H9 (cell line): ENCODE results near the gene MAPK8. TPM values are rescaled to one million over a fixed set of nuclear protein-coding genes. Genes with fewer than 3 reads are reported as not detected.

Experiments
- DNase-seq: peaks from one replicate; pipeline ENCODE4 v3.0.0-alpha.2; 2017
- H2AFZ ChIP-seq: one replicate; pipeline ENCODE4 v1.6.1; 2013; ENCODE audit warnings: mild to moderate bottlenecking, low read length, control low read depth, moderate library complexity
- H2AK5ac ChIP-seq: 2 replicates; pipeline ENCODE4 v1.6.1; 2013; ENCODE audit warnings: low read length, control low read depth, mixed read lengths; ENCODE audit not compliant: insufficient read length
- H2BK120ac ChIP-seq: one replicate; pipeline ENCODE4 v1.6.1; 2013; ENCODE audit warnings: low read depth, mild to moderate bottlenecking, low read length, control low read depth, inconsistent platforms; ENCODE audit not compliant: poor library complexity, severe bottlenecking
- H2BK12ac ChIP-seq: 2 replicates; pipeline ENCODE4 v1.6.1; 2013; ENCODE audit warnings: low read length, control low read depth, mixed read lengths, low read depth; ENCODE audit not compliant: insufficient read length
- H2BK15ac ChIP-seq: 2 replicates; pipeline ENCODE4 v1.6.1; 2013; ENCODE audit warnings: low read depth, low read length, control low read depth
- H2BK20ac ChIP-seq: one replicate; pipeline ENCODE4 v1.6.1; 2013; ENCODE audit warnings: low read depth, mild to moderate bottlenecking, low read length, control low read depth, inconsistent platforms; ENCODE audit not compliant: poor library complexity, severe bottlenecking
- H2BK5ac ChIP-seq: 2 replicates; pipeline ENCODE4 v1.6.1; 2013; ENCODE audit warnings: low read length, control low read depth, mixed read lengths; ENCODE audit not compliant: insufficient read length
- H3K14ac ChIP-seq: 2 replicates; pipeline ENCODE4 v1.6.1; 2013; ENCODE audit warnings: low read length, control low read depth; ENCODE audit not compliant: insufficient read depth
- H3K18ac ChIP-seq: 2 replicates; pipeline ENCODE4 v1.6.1; 2013; ENCODE audit warnings: low read depth, mild to moderate bottlenecking, mixed read lengths, low read length, control low read depth; ENCODE audit not compliant: insufficient read length
- H3K23ac ChIP-seq: 2 replicates; pipeline ENCODE4 v1.6.1; 2013; ENCODE audit warnings: low read length, control low read depth, mixed read lengths, low read depth; ENCODE audit not compliant: insufficient read length
- H3K23me2 ChIP-seq: 2 replicates; pipeline ENCODE4 v1.6.1; 2013; ENCODE audit warnings: low read depth, mild to moderate bottlenecking, mixed read lengths, low read length, control low read depth; ENCODE audit not compliant: insufficient read length, poor library complexity, severe bottlenecking
- H3K27ac ChIP-seq: 2 replicates; pipeline ENCODE4 v1.5.1; 2013; ENCODE audit warnings: low read length, control low read depth, mixed read lengths, low read depth; ENCODE audit not compliant: insufficient read length
- H3K27me3 ChIP-seq: 2 replicates; pipeline ENCODE4 v1.6.1; 2013; ENCODE audit warnings: low read length, control low read depth, inconsistent platforms; ENCODE audit not compliant: insufficient read depth
- H3K4ac ChIP-seq: 2 replicates; pipeline ENCODE4 v1.6.1; 2013; ENCODE audit warnings: low read depth, mild to moderate bottlenecking, control low read depth, inconsistent platforms, low read length, moderate library complexity
- H3K4me1 ChIP-seq: 2 replicates; pipeline ENCODE4 v1.6.1; 2013; ENCODE audit warnings: low read length, control low read depth, inconsistent platforms; ENCODE audit not compliant: insufficient read depth
- H3K4me2 ChIP-seq: 2 replicates; pipeline ENCODE4 v1.6.1; 2013; ENCODE audit warnings: low read length, control low read depth, mixed read lengths; ENCODE audit not compliant: insufficient read length, insufficient read depth
- H3K56ac ChIP-seq: 2 replicates; pipeline ENCODE4 v1.6.1; 2013; ENCODE audit warnings: low read depth, mild to moderate bottlenecking, mixed read lengths, low read length, control low read depth; ENCODE audit not compliant: insufficient read length
- H3K79me1 ChIP-seq: 2 replicates; pipeline ENCODE4 v1.6.1; 2013; ENCODE audit warnings: low read depth, mild to moderate bottlenecking, moderate library complexity, low read length, control low read depth, inconsistent platforms; ENCODE audit not compliant: insufficient read depth, poor library complexity, severe bottlenecking
- H3K79me2 ChIP-seq: 2 replicates; pipeline ENCODE4 v1.6.1; 2013; ENCODE audit warnings: low read length, control low read depth, inconsistent platforms; ENCODE audit not compliant: insufficient read depth
- H3K9ac ChIP-seq: 2 replicates; pipeline ENCODE4 v1.6.1; 2013; ENCODE audit warnings: low read length, control low read depth, mixed read lengths; ENCODE audit not compliant: insufficient read length; ENCODE audit errors: extremely low read depth
- H3K9me3 ChIP-seq: one replicate; pipeline ENCODE4 v1.6.1; 2013; ENCODE audit warnings: low read depth, low read length, inconsistent platforms; ENCODE audit not compliant: control insufficient read depth
- H3T11ph ChIP-seq: one replicate; pipeline ENCODE4 v1.6.1; 2013; ENCODE audit warnings: mild to moderate bottlenecking, low read length, control low read depth, inconsistent platforms
- H4K20me1 ChIP-seq: one replicate; pipeline ENCODE4 v1.6.1; 2013; ENCODE audit not compliant: control insufficient read depth, insufficient read length, insufficient read depth
- H4K5ac ChIP-seq: 2 replicates; pipeline ENCODE4 v1.6.1; 2013; ENCODE audit warnings: low read depth, mild to moderate bottlenecking, mixed read lengths, low read length, control low read depth; ENCODE audit not compliant: insufficient read length
- H4K8ac ChIP-seq: replicated peaks from 2 replicates; pipeline ENCODE4 v1.6.1; 2013; ENCODE audit warnings: low read length, control low read depth, mixed read lengths, low read depth; ENCODE audit not compliant: insufficient read length
- H4K91ac ChIP-seq: 2 replicates; pipeline ENCODE4 v1.6.1; 2013; ENCODE audit warnings: low read depth, mild to moderate bottlenecking, moderate library complexity, mixed read lengths, low read length, control low read depth; ENCODE audit not compliant: insufficient read length
- H3K27ac Mint-ChIP-seq, 3 experiments: 2 replicates in 2 of 3; 3 replicates in 1 of 3; pipeline ENCODE4 v1.8.0; 2020 to 2021; ENCODE audit warnings: mixed read lengths in 3 of 3, mild to moderate bottlenecking in 1 of 3, moderate library complexity in 1 of 3
- H3K27me3 Mint-ChIP-seq: 2 replicates; pipeline ENCODE4 v1.8.0; 2021; ENCODE audit warnings: low read depth, mild to moderate bottlenecking, moderate library complexity, mixed read lengths
- H3K36me3 Mint-ChIP-seq, 3 experiments: 2 replicates in 2 of 3; 3 replicates in 1 of 3; pipeline ENCODE4 v1.8.0; 2020 to 2021; ENCODE audit warnings: low read depth in 3 of 3, mixed read lengths in 3 of 3; ENCODE audit not compliant: insufficient read depth in 1 of 3
- H3K4me1 Mint-ChIP-seq, 2 experiments: 2 replicates each; pipeline ENCODE4 v1.8.0; 2020; ENCODE audit warnings: mixed read lengths in 2 of 2
- H3K4me3 Mint-ChIP-seq, 2 experiments: 2 replicates in 1 of 2; 3 replicates in 1 of 2; pipeline ENCODE4 v1.8.0; 2020 to 2021; ENCODE audit warnings: mild to moderate bottlenecking in 2 of 2, mixed read lengths in 2 of 2, moderate library complexity in 1 of 2
- H3K9me3 Mint-ChIP-seq, 2 experiments: 2 replicates in 1 of 2; 3 replicates in 1 of 2; pipeline ENCODE4 v1.8.0; 2020; ENCODE audit warnings: mild to moderate bottlenecking in 2 of 2, mixed read lengths in 2 of 2, moderate library complexity in 1 of 2
- CTCF ChIP-seq: fragments of 200-600 bp; sonication (generic); conservative IDR thresholded peaks from 3 replicates; pipeline ENCODE4 v1.8.0; 2021; ENCODE audit warnings: antibody characterized with exemption, mild to moderate bottlenecking
- WGBS: extraction: QIAGEN DNeasy Blood & Tissue Kit; methylation state at CpG from one replicate; pipeline ENCODE4 v1.1.7; 2013; ENCODE audit warnings: missing lambda C conversion rate, low lambda C conversion rate, mixed read lengths; ENCODE audit not compliant: insufficient read length; ENCODE audit errors: extremely low coverage; 5-methylcytosine and 5-hydroxymethylcytosine counted together
- total RNA-seq: library from RNA; stranded (reverse); gene quantifications from 2 replicates; pipeline ENCODE4 v1.2.1, GENCODE V29; 2021

Gene MAPK8
- total RNA-seq, 1 experiment from 2014 or later = 52.0 TPM

GRCh38 chr10:48473704-48474103 lies 167.2 kb downstream of the MAPK8 start:
- DNase-seq = no peak
- Histone ChIP-seq H2BK12ac (no peak overlapping the region), H2BK15ac (no peak overlapping the region), H2AFZ (no peak overlapping the region), H4K5ac (no peak overlapping the region), H3K4me1 (peaks cover 11% of the 10 kb centered on the region), H3K14ac (no peak overlapping the region), H4K8ac (no peak overlapping the region), H3K79me2 (no peaks in the 10 kb centered on the region), H3K4ac (no peak overlapping the region), H2BK120ac (no peak overlapping the region), H3K9ac (no peak overlapping the region), H3K27ac (no peak overlapping the region), H3K23ac (no peak overlapping the region), H2AK5ac (no peak overlapping the region), H3K79me1 (no peaks in the 10 kb centered on the region), H2BK20ac (no peak overlapping the region), H3K9me3 (no peaks in the 10 kb centered on the region), H3T11ph (no peak overlapping the region), H3K4me2 (no peak overlapping the region), H2BK5ac (no peak overlapping the region), H4K91ac (no peak overlapping the region), H3K56ac (no peak overlapping the region), H3K27me3 (no peaks in the 10 kb centered on the region), H4K20me1 (no peaks in the 10 kb centered on the region), H3K23me2 (no peaks in the 10 kb centered on the region), H3K18ac (no peak overlapping the region)
- no peak for TF ChIP-seq CTCF
- Mint-ChIP-seq H3K27me3 (no peaks in the 10 kb centered on the region; the same call in 1 of the 2 replicates), H3K9me3 (peaks cover 0 to 4% of the 10 kb centered on the region in 2 experiments; a peak in 2 of 5 replicates), H3K27ac (no peak overlapping the region), H3K4me1 (peaks cover 29 to 37% of the 10 kb centered on the region in 2 experiments), H3K36me3 (peaks cover 7 to 17% (median 9%) of the 10 kb centered on the region in 3 experiments; a peak in 5 of 7 replicates), H3K4me3 (no peak overlapping the region)
- WGBS = no CpG with 5 or more reads among the region's 5 CpGs
